IPS-18a (cell line): ENCODE measurements around the gene RNFT1.
"Not testable (repeated sequence)": the region's sequence is repeated elsewhere in the genome, so short reads cannot be mapped to it uniquely, and the experiment has no call there.

Experiments used
- H3K27ac ChIP-seq: one replicate; pipeline ENCODE4 v1.5.1; 2013; ENCODE audit warnings: low read length
- H3K27me3 ChIP-seq: one replicate; pipeline ENCODE4 v1.6.1; 2013; ENCODE audit warnings: mild to moderate bottlenecking, low read length; ENCODE audit not compliant: control insufficient read depth, insufficient read depth
- H3K36me3 ChIP-seq: one replicate; pipeline ENCODE4 v1.6.1; 2013; ENCODE audit warnings: low read depth, low read length; ENCODE audit not compliant: control insufficient read depth
- H3K4me1 ChIP-seq: one replicate; pipeline ENCODE4 v1.6.1; 2013; ENCODE audit warnings: low read depth, low read length; ENCODE audit not compliant: control insufficient read depth
- H3K4me3 ChIP-seq: one replicate; pipeline ENCODE4 v1.5.1; 2013; ENCODE audit warnings: low read length
- H3K9ac ChIP-seq: one replicate; pipeline ENCODE4 v1.6.1; 2013; ENCODE audit warnings: mild to moderate bottlenecking, low read length, moderate library complexity
- H3K9me3 ChIP-seq: one replicate; pipeline ENCODE4 v1.6.1; 2013; ENCODE audit warnings: low read depth, low read length; ENCODE audit not compliant: control insufficient read depth

The RNFT1 gene

DNA sequence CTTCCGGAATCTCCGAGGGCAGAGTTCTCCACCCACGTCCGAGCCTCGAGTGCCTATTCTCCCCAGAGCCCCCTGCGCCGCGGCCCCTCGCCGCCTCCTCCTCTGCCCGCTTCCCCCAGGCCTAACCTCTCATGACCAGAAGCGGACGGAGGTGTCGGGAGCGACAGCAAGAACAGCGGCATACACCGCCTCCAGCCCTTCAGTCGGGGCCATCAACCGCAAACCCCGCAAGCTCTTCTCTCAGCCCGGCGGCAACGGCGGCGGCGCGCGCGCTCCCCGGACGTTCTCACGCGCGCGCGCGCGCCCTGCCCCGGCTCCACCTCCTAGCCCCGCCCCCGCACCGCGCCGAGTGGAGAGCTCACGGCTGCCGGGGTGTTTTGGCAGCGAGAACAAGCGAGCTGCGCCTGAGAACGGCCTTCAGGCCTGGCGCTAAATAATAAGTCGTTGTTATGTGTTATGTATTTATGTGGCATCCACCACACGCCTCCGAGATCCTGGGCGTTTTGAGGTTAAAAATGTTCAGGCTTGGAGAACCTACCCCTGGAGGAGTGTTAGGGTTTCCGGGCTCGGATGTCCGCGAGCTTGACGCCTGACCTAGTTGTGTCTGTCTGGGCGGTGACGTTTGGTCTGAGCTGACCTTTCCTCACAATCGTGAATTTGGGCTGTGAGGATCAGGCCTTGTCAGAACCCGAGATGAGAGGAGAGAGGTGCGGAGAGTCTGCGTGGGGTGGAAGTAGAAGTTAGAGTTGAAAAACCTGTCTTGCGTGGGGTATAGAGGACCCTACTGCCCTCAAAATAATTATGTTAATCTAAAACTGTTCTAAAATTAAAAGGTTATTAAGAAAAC is at the start of gene RNFT1:
Gene RNFT1 (minus strand): TSS at position 259 of the 847 bp plus-strand sequence. CDS start 77 bp downstream, at position 182.
- Histone ChIP-seq H3K9me3 (no peaks in the 10 kb centered on the region), H3K9ac (peak within 1 kb of the TSS; percentile 72), H3K27me3 (peaks cover 22% of the 10 kb centered on the region), H3K27ac (no peak within 1 kb of the TSS), H3K4me1 (no peaks in the 10 kb centered on the region), H3K4me3 (peak within 1 kb of the TSS; percentile 90), H3K36me3 (no peaks in the 10 kb centered on the region)

GRCh38 chr17:60009326-60009725 is 44.8 kb upstream of the RNFT1 start:
- not testable (repeated sequence) for H3K9ac ChIP-seq, H3K4me3 ChIP-seq, H3K4me1 ChIP-seq, H3K27ac ChIP-seq, H3K36me3 ChIP-seq, H3K27me3 ChIP-seq, H3K9me3 ChIP-seq

- not testable (repeated sequence) for H3K27ac ChIP-seq, H3K9me3 ChIP-seq, H3K36me3 ChIP-seq, H3K27me3 ChIP-seq, H3K9ac ChIP-seq, H3K4me1 ChIP-seq, H3K4me3 ChIP-seq
Observed at GRCh38 chr17:60008377-60008776, 43.8 kb upstream of the RNFT1 start.

- no peak overlapping the region for H3K4me3 ChIP-seq
- no peaks in the 10 kb centered on the region for H3K9me3 ChIP-seq
- H3K9ac ChIP-seq = no peak overlapping the region
- no peak overlapping the region for H3K27ac ChIP-seq
- H3K4me1 ChIP-seq = no peaks in the 10 kb centered on the region
- H3K27me3 ChIP-seq = no peaks in the 10 kb centered on the region
- H3K36me3 ChIP-seq = no peaks in the 10 kb centered on the region
Observed at GRCh38 chr17:60006160-60006559, 41.6 kb upstream of the RNFT1 start.

DNA sequence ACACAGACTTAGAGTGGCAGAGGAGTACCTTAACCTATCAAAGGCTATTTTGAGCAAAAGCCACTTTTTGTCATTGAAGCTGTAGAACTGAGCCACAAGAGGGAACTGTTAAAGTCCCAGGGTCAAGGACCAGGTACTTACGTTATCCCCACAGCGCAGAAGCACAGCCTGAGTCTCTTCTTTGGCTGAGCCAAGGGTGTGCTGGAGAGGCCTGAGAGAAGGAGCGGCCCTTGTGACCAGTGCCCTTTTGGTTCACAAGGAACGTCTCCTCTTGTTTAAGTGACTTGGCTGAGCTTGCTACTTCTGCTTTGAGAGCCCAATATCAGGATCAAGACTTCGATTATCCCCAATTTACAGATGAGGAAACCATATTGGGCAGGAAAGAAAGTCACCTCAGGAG is 40.0 kb upstream of the RNFT1 start:
- not testable (repeated sequence) for H3K27ac ChIP-seq, H3K4me3 ChIP-seq

DNA sequence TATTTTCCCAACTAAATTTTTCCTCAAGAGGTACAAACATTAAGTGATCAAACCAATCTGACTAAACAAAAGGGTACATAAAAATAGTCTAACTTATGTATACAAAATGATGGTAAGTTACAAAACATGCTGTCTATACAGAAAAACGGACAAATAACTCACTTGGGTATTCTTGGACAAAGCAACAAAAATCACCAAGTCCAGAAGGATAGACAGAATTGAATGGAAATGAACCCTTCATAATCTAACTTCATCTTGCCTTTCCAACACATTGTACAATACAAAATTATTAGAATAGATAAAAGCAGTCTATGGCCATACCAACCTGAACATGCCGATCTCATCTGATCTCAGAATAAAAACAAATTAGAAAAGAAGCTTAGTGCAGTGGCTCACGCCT is 37.9 kb upstream of the RNFT1 start:
- H3K27me3 ChIP-seq, H3K4me1 ChIP-seq, H3K4me3 ChIP-seq, H3K27ac ChIP-seq, H3K9ac ChIP-seq, H3K36me3 ChIP-seq, H3K9me3 ChIP-seq: not testable (repeated sequence)

More for the DNA sequence above, 40.0 kb upstream of the RNFT1 start:
- H3K9me3 ChIP-seq, H3K9ac ChIP-seq, H3K36me3 ChIP-seq, H3K4me1 ChIP-seq, H3K27me3 ChIP-seq: not testable (repeated sequence)

- not testable (repeated sequence) for H3K4me1 ChIP-seq, H3K9ac ChIP-seq, H3K27me3 ChIP-seq, H3K36me3 ChIP-seq, H3K9me3 ChIP-seq, H3K27ac ChIP-seq, H3K4me3 ChIP-seq
Observed at GRCh38 chr17:59996608-59997007, 32.1 kb upstream of the RNFT1 start.

GRCh38 chr17:59975166-59975565 is 10.6 kb upstream of the RNFT1 start:
- H3K27me3 ChIP-seq, H3K9ac ChIP-seq, H3K4me3 ChIP-seq, H3K36me3 ChIP-seq, H3K27ac ChIP-seq, H3K4me1 ChIP-seq, H3K9me3 ChIP-seq: not testable (repeated sequence)

- H3K9ac ChIP-seq, H3K4me3 ChIP-seq, H3K36me3 ChIP-seq, H3K9me3 ChIP-seq, H3K27me3 ChIP-seq, H3K4me1 ChIP-seq, H3K27ac ChIP-seq: not testable (repeated sequence)
Observed at GRCh38 chr17:59973483-59973882, 8.9 kb upstream of the RNFT1 start.

- H3K27me3 ChIP-seq = no peaks in the 10 kb centered on the region
Observed at GRCh38 chr17:59972778-59973177, 8.2 kb upstream of the RNFT1 start.

GRCh38 chr17:59971771-59972170 is 7.2 kb upstream of the RNFT1 start:
- H3K4me1 ChIP-seq, H3K9ac ChIP-seq, H3K4me3 ChIP-seq, H3K36me3 ChIP-seq, H3K27ac ChIP-seq, H3K9me3 ChIP-seq, H3K27me3 ChIP-seq: not testable (repeated sequence)

More at GRCh38 chr17:59972778-59973177, 8.2 kb upstream of the RNFT1 start:
- H3K36me3 ChIP-seq = no peaks in the 10 kb centered on the region
- no peak overlapping the region for H3K27ac ChIP-seq
- no peaks in the 10 kb centered on the region for H3K4me1 ChIP-seq
- no peak overlapping the region for H3K9ac ChIP-seq
- H3K4me3 ChIP-seq = no peak overlapping the region
- no peaks in the 10 kb centered on the region for H3K9me3 ChIP-seq

DNA sequence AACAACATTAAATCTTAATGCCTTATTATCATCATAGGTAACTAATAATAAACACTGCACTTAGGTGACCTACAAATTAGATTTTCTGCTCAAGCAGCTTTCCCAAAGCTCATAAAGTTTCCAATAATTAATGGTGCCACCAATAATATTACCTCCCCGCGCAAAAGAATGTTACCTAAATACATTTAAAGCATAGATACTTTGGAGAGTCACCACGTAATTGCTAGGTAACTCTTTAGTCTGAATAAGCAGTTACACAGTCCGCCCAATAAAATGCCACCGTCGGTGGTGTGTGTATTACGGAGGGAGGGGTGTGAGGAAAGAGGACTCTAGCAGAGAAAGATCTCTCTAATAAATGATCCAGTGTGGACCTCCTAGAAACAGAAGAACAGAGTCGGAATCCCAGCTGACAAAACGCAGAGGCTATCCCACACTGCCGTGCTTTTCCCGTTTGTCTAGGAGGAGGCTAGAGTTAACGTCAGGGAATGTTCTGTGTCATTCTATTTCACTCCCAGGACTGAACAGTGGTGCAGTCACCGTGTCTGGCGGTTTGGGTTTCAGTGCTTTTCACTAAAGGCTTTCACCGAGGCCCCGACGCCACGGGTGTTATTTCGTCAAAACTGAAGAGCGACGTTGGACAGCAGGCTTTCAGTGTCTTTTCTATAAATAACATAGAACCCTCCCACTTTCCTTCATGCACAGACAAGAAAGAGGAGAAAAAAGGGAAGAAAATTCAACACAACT is 630 bp downstream of the RNFT1 start:
- peak overlapping the region; percentile 72 for H3K9ac ChIP-seq
- H3K4me3 ChIP-seq = peak overlapping the region; percentile 90
- no peaks in the 10 kb centered on the region for H3K9me3 ChIP-seq
- no peaks in the 10 kb centered on the region for H3K36me3 ChIP-seq
- peaks cover 22% of the 10 kb centered on the region for H3K27me3 ChIP-seq
- H3K4me1 ChIP-seq = no peaks in the 10 kb centered on the region
- H3K27ac ChIP-seq = no peak overlapping the region
